Mesenteric fat pad (tissue), 1 donor: ENCODE data around the gene CPA5. TPM values are rescaled to one million over a fixed set of nuclear protein-coding genes. Genes with fewer than 3 reads are reported as not detected.

Experiments
- DNase-seq: peaks from one replicate; pipeline ENCODE4 v3.0.0-alpha.2; 2020; ENCODE audit warnings: low spot score
- total RNA-seq: library from RNA; stranded (reverse); fragmentation: NEBNext Ultra II Directional; extraction: Animal tissue kit (Norgen Biotek cat#: 25700); gene quantifications from one replicate; pipeline ENCODE4 v1.2.1, GENCODE V29; 2021
- donor health status: DM: yes; HTN: yes; CAD: no.

The CPA5 gene
- total RNA-seq, 1 donor from 2014 or later = not detected

DNA sequence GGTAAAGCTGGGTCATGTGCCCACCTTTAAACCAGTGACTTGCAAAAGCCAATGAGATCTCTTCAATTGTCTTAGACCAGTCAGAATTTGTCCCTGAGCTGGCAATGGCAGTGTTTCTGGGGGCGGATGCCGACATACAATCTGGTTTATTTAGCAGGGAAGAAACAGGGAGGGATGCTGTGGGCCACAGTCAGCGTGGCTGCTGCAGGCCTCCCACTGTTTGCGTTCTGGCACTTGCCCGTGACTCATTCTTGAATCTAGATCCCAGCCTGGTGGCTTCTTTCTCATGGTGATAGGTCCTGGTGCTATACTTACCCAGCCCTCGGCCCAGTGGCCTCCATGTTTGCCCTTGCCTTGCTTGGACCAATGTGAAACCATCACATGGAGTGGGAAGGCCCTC, 32.6 kb downstream of the CPA5 start:
- peak; percentile 26 for DNase-seq

DNA sequence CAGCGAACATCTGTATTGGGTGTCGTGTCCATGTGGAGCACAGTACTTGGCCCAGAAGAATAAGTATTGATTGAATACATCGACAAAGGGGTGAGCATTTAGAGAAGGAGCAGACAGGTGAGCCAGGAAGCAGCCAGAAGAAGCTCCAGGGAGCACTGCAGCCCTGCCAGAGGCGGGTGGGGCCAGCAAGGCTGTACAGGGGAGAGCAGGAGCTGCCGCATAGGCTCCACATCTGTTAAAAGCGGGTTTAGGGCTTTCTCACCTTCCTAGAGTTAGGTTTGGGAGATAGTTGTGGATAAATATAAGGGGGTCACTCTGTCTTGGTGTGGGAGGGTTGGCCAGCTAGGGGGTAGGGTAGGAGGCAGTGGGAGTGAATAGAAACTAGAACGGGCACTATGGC, 34.4 kb downstream of the CPA5 start:
- DNase-seq = no peak

DNA sequence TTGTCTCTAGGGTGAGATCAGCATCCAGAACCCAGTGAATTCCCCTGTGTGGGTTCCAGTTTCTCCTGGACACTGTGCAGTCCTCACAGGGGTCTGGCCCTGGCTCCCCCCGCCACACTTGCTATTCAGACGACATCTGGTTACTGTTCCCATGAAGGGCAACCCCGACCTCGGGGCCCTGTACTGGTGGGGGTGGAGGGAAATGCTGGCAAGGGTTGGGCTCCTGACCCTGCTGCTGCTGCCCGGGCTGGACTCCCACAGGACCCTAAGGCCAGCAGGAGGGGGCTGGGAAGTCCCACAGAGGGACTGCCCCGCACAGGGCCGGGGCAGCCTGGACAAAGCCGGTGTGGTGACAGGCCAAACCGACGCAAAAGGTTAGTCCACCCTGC, 34.9 kb downstream of the CPA5 start:
- peak; percentile 75 for DNase-seq

DNA sequence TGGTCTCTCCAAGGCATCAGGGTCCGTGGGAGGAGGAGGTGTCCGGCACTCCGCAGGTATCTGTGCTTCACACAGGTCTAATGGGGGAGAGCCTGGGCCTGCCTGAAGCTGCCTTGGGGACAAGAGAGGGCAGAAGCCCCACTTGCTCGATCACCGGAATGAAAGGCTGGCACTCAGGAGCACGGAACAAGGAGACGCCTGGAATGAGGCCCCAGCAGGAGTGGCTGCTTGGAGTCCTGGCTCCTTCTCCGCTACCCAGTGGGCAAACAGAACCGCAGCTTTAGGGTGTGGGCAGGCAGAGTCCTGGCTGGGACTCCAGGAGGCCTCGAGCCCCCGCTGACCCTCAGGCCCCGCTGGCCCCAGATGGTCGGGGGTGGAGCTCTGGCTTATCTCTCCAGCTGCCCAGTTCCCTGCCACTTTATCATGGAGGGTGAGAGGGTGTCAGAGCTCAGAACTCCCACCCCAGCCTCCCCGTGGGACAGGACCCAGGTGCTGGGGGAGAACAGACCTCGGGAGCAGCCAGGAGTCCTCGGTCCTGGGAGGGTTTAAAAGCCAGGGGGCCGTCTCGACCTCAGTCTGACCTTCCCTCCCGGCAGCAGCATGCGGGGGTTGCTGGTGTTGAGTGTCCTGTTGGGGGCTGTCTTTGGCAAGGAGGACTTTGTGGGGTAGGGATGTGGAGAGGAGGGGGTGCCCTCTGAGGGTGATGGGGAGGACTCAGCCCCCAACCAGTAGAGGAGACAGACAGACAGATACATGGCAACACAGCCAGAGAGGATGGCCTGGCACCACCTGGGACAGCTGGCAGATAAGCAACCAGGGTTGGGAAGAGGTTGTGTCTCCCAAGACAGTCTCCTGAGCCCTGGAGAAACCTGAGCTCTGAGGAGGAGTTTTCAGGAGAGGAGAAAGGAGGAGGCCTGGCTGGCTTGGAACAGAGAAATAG, 35.6 kb downstream of the CPA5 start, which contains the start of gene CPA1:
TSS of gene CPA1 (plus strand) at position 574 of the 940 bp plus-strand sequence. CDS start at position 601, 27 bp downstream.
- peak; percentile 75 for DNase-seq

DNA sequence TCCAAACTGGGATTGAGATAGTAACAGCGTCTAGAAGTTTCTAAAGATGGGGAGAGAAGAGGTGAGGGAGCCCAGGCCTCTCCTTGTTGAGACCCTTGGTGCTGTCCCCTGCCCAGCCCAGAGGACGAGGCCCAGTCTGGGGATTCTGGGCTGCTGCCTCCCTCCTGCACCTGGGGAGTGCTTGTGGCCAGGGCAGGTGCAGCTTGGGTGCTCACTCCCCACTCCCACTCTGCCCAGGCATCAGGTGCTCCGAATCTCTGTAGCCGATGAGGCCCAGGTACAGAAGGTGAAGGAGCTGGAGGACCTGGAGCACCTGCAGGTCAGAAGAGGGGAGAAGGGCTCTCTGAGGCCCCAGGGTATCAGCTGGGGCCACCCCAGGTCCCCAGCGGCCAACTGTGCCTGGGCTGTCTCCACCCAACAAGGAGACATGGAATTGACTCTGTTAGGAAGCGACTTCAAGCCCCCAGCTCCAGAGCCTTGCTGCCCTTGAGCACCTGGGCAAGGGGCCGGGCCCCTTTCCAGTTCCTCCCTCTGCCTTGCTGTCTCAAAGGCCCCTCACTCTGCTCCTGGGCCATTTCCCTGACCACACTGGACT, 36.3 kb downstream of the CPA5 start:
- peak; percentile 79 for DNase-seq

DNA sequence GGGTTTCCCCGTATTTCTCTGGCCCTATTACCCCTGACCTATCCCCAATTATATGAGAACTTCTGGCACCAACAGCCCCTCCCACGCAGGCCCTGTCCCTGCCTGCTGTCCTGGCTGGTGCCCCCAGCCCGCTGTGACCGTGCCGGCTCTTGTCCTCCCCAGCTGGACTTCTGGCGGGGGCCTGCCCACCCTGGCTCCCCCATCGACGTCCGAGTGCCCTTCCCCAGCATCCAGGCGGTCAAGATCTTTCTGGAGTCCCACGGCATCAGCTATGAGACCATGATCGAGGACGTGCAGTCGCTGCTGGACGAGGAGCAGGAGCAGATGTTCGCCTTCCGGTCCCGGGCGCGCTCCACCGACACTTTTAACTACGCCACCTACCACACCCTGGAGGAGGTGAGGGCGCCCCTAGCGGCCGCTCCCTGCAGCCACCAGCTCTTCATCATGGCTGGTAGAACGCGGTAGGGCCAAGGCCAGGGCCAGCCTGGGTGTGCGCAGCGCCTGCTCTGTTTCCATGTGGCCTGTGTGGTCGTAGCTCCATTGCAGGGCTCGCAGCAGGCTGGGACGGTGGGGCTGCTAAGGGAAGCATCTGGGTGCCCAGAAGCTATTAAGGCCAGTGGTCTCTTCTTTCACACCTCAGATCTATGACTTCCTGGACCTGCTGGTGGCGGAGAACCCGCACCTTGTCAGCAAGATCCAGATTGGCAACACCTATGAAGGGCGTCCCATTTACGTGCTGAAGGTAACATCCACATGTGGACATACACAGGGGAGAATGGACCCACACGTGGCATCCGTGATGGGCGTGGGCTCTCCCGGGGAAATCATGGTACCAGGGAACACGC, 37.1 kb downstream of the CPA5 start:
- peak; percentile 76 for DNase-seq

DNA sequence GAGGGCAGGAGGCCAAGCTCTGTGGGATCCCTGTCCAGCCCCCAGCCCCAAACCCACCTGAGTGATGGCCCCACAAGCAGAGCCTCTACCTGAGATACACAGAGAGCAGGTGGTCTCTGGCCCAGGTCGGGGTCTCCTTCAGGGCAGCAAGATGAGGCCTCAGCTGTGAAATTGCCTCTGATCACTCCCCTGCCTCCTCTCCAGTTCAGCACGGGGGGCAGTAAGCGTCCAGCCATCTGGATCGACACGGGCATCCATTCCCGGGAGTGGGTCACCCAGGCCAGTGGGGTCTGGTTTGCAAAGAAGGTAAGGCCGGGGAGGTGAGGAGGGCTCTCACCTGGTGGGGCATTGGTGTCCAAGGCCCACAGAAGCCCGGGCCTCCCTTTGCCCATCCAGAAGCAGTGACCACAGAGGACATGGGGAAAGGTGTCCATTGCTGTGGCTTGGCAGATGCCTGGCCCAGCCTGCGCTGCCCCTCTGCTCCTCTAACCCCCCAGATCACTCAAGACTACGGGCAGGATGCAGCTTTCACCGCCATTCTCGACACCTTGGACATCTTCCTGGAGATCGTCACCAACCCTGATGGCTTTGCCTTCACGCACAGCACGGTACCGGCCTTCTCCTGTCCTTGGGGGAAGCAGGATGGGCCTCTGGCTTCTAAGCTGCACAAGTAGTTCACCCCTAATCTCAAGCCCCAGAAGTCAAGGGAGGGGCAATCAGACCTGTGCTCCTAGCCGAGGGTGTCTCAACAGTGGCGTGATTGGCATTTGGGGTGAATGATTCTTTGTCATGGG, 38.8 kb downstream of the CPA5 start:
- peak; percentile 82 for DNase-seq

DNA sequence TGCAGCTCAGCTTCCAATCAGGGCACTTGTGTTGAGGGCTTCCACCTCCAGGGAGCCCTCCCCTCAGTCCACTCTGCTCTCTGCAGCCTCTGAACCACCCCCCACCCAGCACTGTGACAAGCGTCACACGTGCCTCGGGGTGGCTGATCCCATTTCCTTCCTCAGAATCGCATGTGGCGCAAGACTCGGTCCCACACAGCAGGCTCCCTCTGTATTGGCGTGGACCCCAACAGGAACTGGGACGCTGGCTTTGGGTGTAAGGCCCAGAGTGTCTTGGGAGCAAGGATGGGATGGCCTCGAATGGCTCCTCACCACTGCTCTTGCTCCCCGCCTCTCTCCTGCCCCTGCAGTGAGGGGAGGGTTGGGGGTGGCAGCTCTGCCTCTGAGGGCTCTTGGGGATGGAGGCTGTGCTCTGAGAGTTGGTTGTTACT, 39.8 kb downstream of the CPA5 start:
- DNase-seq = peak; percentile 80

DNA sequence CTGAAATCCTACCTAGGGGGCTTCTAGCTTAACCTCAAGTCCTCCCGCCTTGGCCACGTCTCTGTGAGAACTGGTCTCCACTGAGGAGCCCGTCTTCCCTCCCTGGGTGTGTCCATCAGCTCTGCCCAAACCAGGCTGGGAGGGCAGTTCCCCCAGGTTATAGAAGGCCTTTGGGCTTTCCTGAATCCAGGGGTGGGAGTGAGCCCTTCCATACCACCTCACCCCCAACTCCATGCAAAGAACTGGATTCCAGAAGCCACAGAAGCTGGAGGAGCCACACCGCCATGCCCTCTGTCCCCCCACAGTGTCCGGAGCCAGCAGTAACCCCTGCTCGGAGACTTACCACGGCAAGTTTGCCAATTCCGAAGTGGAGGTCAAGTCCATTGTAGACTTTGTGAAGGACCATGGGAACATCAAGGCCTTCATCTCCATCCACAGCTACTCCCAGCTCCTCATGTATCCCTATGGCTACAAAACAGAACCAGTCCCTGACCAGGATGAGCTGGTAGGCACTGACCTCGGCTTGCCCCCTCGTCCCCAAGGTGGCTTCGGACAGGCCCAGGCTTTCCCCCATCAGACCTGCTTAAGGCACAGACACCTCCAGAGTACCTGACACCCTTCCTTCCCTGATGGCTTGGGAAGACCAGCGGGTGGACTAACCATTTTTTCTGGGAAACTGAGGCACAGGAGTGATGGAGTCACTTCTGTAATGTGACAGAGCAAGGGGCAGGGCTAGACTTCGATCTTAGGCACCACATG, 40.4 kb downstream of the CPA5 start:
- DNase-seq = peak; percentile 64

DNA sequence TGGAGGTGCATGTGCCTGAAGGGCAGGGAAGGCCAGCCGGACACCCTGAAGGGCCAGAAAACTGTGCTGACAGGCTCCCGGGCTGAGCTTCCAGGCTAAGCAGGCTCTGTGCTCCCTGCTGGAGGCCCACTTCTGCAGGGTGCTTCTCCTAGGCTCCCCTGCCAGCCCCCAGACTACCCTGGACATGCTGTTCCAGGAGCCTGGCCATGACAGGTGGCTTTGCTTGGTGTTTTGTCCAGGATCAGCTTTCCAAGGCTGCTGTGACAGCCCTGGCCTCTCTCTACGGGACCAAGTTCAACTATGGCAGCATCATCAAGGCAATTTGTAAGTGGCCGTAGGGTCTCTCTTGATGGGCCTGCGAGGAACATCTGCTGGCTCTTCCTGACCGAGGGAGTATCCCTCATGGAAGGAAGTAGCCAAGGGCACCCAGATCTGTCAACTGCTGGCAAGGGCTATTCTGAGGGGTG, 41.0 kb downstream of the CPA5 start:
- DNase-seq = peak; percentile 67

DNA sequence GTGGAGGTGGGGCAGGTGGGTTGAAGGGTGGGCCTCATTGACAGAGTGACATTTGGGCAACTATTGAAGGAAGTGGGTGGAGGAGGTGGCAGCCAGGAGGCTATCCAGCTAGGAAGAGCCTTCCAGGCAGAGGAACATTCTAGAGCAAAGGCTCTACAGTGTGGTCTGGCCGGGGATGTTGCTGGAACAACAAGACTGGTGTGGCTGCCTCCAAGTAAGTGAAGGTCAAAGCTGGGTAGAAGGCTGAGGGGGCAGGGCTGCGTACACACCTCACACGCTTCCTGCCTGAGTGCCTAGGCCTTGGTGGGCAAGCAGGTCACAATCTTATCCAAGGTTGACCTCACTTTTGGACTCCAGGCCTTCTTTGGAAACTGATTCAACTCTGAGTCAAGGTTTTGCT, 42.3 kb downstream of the CPA5 start:
- DNase-seq = peak; percentile 71

DNA sequence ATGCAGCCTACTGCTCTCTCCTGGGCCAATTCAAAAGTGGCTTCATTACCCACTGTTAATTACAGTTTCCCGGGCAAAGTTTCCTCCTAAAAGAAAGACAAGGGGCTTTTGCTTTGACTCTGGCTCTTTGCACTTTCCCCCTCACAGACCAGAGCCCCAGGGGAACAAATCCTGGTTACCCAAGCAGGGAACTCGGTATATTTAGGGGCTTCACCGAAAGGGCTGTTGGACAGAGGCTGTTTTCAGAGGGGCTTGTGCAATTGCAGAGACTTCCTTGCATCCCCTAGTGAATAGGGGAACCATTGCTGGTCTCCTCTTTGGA, 42.7 kb downstream of the CPA5 start:
- DNase-seq = peak; percentile 59

DNA sequence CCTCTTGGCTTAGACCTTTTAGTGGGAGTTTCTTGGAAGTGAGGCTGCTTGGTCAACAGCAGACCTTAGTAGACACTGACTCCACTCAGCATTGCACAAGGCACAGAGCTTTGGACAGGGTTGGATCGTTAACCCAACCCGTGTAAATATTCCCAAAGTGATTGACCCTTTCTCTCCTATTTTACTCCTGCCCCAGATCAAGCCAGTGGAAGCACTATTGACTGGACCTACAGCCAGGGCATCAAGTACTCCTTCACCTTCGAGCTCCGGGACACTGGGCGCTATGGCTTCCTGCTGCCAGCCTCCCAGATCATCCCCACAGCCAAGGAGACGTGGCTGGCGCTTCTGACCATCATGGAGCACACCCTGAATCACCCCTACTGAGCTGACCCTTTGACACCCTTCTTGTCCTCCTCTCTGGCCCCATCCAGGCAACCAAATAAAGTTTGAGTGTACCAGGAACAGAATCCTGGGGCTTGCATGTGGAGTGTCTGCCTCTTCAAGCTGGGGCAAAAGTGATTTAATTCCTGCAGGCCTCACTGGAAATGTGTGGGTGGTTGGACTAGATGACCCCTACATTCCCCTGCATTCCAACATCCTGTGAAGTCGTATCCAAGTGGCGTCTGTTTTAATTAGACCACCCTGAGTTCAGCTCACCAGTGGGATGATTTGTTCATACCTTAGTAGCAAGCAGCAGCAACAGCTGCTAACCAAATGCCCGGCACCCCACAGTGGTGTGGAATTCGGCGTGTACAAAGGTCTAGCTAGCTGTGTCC, 43.2 kb downstream of the CPA5 start:
- peak; percentile 60 for DNase-seq

DNA sequence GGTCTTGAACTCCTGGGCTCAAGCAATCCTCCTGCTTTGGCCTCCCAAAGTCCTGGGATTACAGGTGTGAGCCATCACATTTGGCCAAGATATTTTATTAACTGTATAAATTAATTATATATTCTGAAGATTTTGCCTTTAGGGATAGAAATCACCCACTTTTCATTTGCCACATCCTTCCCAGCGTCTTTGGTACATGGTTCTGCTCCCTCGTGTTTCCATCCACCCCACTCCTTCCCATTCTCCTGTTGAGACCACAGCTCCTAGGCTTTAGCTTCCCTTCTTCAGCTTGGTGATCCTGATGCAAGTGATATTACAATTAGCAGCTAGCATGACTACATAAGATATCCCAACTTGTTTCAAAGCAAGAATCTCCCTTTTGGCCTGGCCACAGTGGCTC, 44.1 kb downstream of the CPA5 start:
- DNase-seq = no peak

DNA sequence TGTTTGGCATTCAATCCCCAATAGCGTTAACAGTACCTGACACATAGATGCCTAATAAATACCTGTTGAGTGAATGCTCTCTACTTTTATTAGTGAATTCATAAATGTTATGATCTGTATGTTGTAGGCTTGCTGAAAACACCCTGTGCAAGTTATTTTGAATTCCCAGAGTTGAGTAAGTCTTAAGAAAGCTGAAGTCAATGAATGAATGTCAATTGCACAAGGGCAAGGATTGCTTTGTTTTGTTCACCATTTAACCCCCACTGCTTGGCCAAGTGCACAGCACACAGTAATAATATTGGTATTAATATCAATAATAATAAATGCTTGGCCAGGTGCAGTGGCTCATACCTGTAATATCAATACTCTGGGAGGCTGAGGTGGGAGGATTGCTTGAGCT, 45.9 kb downstream of the CPA5 start:
- no peak for DNase-seq

DNA sequence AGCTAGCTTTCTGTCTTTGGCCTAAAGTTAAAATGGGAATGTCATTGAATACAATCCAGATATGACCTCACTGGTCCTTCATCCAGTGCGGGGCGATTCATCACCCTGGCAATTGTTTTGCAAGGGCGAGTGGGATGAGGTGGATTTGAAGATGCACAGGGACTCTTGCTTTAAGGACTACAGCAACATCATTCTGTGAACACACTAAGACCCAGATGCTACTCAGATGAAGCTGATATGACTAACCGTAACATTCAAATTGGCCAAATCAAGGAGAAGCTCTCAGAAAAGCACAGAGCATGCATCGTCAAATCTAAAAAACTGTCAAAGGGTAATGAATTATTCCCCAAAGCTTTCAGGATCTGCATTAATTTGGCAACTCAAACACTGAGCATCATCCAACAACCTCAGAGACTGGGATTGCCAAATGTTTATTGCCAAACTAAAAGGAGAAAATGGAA, 48.5 kb downstream of the CPA5 start:
- no peak for DNase-seq

DNA sequence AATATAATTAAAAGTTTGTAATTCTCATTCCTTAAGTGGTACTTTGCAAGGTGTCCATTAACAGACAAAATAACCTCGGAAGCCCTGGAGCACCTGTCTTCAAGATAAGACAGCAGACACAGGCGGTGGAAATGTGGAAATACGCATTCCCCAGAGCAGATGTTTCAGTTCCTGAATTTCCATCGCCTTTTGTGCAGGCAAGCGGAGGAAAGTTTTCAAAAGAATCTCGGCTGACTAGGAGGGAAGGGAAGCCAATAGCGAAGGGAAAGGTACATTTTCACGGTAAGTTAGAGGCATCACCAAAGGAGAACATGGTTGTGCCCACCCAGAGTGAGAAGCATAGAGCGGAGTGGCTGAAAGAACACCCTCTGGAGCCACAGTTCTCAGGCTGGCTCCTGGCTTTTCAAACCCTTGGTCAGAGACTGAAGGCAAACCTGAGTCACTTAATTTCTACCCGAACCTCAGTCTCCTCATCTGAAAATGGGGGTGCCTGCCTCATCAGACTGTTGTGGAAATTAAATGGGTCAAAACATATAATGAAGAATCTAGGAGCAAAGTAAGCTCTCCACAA, 49.3 kb downstream of the CPA5 start:
- no peak for DNase-seq

DNA sequence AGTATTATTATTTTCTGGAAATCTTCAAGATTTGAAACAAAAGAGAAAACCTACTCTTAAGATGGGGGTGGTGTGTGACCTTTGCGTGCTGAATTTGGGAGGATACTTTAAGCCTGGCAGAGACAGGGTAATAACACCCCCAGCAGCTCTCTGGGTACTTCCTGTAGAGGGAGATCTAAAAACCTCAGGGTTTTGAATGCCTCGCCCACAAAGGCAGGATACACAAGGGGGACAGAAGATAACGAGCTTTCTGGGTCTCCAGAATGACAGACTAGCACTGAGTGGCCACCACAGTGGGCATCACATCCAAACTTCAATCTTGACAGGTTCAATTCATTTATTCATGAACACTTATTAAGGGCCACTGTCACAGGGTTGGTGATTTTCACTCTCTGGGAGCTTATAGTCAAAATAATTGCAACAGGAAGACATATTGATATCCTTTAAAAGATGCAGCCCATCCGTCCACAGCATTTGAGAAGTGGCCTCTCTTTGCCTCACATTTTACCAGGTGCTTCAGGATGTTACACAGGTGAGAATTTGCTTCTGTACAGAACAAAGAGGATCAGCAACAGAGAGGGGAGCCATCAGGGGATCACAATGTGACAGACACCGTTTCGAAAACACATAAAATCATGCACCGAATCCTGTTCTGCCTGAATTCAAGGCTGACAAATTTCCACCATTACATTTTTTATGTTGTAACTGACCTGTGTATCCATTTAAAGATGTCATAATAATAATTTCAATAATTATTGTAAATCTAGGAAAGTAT, 50.0 kb downstream of the CPA5 start:
- DNase-seq = no peak
